Osteoblast (primary cell): Measurements from ENCODE around the gene POU2F1. TPM values are rescaled to one million over a fixed set of nuclear protein-coding genes. Genes with fewer than 3 reads are reported as not detected.

Experiments used
- DNase-seq: peaks from one replicate; pipeline ENCODE4 v3.0.0; 2011; ENCODE audit warnings: low spot score, mixed read lengths; ENCODE audit not compliant: insufficient read length; ENCODE audit errors: missing footprints
- H2AFZ ChIP-seq: 2 replicates; pipeline ENCODE4 v1.6.0; 2011; ENCODE audit warnings: mild to moderate bottlenecking, low read length
- H3K27ac ChIP-seq: 2 replicates; pipeline ENCODE4 v1.5.1; 2011; ENCODE audit warnings: mild to moderate bottlenecking, low read depth, low read length, moderate library complexity
- H3K27me3 ChIP-seq: 2 replicates; pipeline ENCODE4 v1.6.0; 2012; ENCODE audit warnings: mild to moderate bottlenecking, control low read depth, inconsistent platforms, low read length, moderate library complexity; ENCODE audit not compliant: insufficient read depth
- H3K36me3 ChIP-seq: 2 replicates; pipeline ENCODE4 v1.5.1; 2011; ENCODE audit warnings: mild to moderate bottlenecking, low read length, control low read depth, moderate library complexity; ENCODE audit not compliant: insufficient read depth
- H3K4me1 ChIP-seq: 2 replicates; pipeline ENCODE4 v1.5.1; 2011; ENCODE audit warnings: mild to moderate bottlenecking, low read length, control low read depth, moderate library complexity; ENCODE audit not compliant: insufficient read depth
- H3K4me2 ChIP-seq: 2 replicates; pipeline ENCODE4 v1.6.0; 2011; ENCODE audit warnings: mild to moderate bottlenecking, low read length; ENCODE audit not compliant: insufficient read depth
- H3K4me3 ChIP-seq: fragments of 200-600 bp; sonication (generic); 3 replicates; pipeline ENCODE4 v1.5.1; 2012; ENCODE audit warnings: mild to moderate bottlenecking, low read length, inconsistent platforms; ENCODE audit not compliant: insufficient read depth
- H3K79me2 ChIP-seq: 2 replicates; pipeline ENCODE4 v1.6.0; 2012; ENCODE audit warnings: mild to moderate bottlenecking, low read length, control low read depth, inconsistent platforms; ENCODE audit not compliant: insufficient read depth
- H3K9me3 ChIP-seq: 2 replicates; pipeline ENCODE4 v1.5.1; 2011; ENCODE audit warnings: low read depth, low read length, control low read depth
- H4K20me1 ChIP-seq: 2 replicates; pipeline ENCODE4 v1.6.0; 2012; ENCODE audit warnings: mild to moderate bottlenecking, low read length, control low read depth; ENCODE audit not compliant: insufficient read depth
- total RNA-seq: library from RNA; depleted of rRNA; stranded (reverse); fragments of >200 nt; gene quantifications from 2 replicates; pipeline ENCODE4 v1.2.3, GENCODE V29; 2012
- TF ChIP-seq, protein P1 (sequence below): IDR thresholded peaks from 2 replicates; pipeline ENCODE4 v1.5.1; 2011; ENCODE audit warnings: mild to moderate bottlenecking, low read depth, low read length, moderate library complexity; ENCODE audit errors: extremely low read depth

POU2F1 gene
- total RNA-seq, 1 donor: 11.6 TPM

DNA sequence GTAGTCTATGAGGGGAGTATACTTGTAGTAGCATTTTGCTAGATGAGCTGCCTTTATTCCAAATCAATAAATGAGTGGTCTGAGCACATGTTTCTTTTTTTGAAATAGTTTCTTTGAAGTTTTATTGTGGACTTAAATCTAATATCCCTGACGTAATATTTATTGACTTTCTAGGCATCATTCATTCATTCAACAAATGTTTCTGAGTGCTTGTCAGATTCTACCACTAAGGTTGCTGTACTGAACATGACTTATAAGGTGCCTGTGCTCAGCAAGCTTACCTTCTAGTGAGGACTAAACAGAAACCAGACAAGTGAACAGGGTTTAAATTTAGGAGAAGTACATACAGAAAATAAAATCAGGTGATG lies 68.4 kb downstream of the POU2F1 start:
- Histone ChIP-seq H3K4me1 (no peaks in the 10 kb centered on the region), H2AFZ (no peak overlapping the region), H3K79me2 (peaks cover 12% of the 10 kb centered on the region), H3K27ac (no peak overlapping the region), H3K4me2 (no peak overlapping the region), H3K4me3 (no peak overlapping the region), H4K20me1 (peaks cover 14% of the 10 kb centered on the region), H3K9me3 (no peaks in the 10 kb centered on the region), H3K36me3 (no peaks in the 10 kb centered on the region), H3K27me3 (no peaks in the 10 kb centered on the region)
- TF ChIP-seq, protein P1, sequence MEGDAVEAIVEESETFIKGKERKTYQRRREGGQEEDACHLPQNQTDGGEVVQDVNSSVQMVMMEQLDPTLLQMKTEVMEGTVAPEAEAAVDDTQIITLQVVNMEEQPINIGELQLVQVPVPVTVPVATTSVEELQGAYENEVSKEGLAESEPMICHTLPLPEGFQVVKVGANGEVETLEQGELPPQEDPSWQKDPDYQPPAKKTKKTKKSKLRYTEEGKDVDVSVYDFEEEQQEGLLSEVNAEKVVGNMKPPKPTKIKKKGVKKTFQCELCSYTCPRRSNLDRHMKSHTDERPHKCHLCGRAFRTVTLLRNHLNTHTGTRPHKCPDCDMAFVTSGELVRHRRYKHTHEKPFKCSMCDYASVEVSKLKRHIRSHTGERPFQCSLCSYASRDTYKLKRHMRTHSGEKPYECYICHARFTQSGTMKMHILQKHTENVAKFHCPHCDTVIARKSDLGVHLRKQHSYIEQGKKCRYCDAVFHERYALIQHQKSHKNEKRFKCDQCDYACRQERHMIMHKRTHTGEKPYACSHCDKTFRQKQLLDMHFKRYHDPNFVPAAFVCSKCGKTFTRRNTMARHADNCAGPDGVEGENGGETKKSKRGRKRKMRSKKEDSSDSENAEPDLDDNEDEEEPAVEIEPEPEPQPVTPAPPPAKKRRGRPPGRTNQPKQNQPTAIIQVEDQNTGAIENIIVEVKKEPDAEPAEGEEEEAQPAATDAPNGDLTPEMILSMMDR: no peak
- no peak for DNase-seq

DNA sequence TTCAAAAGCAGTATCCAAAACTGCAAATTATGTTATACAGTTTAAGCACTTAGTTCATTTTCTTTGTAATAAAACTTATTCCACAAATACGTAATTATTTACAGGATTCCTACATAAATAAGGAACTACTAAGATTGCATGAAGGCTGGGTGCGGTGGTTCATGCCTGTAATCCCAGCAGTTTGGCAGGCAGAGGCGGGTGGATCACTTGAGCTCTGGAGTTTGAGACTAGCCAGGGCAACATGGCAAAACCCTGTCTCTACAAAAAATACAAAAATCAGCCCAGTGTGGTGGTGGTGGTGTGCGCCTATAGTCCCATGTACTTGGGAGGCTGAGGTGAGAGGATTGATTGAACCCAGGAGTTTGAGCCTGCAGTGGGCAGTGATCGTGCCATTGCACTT lies 69.3 kb downstream of the POU2F1 start:
- DNase-seq: no peak
- peaks cover 7% of the 10 kb centered on the region for H4K20me1 ChIP-seq

GRCh38 chr1:167291539-167292185 lies 71.0 kb downstream of the POU2F1 start:
- H3K27me3 ChIP-seq: no peaks in the 10 kb centered on the region
- peaks cover 3% of the 10 kb centered on the region for H4K20me1 ChIP-seq
- H3K79me2 ChIP-seq: peaks cover 7% of the 10 kb centered on the region
- no peaks in the 10 kb centered on the region for H3K36me3 ChIP-seq
- no peaks in the 10 kb centered on the region for H3K9me3 ChIP-seq
- no peak overlapping the region for H2AFZ ChIP-seq
- TF ChIP-seq, protein P1: no peak
- no peaks in the 10 kb centered on the region for H3K4me1 ChIP-seq
- H3K27ac ChIP-seq: no peak overlapping the region
- no peak overlapping the region for H3K4me3 ChIP-seq
- DNase-seq: no peak
- H3K4me2 ChIP-seq: no peak overlapping the region

More for the DNA sequence above, 69.3 kb downstream of the POU2F1 start:
- no peak overlapping the region for H3K4me3 ChIP-seq
- no peak overlapping the region for H2AFZ ChIP-seq
- no peak overlapping the region for H3K4me2 ChIP-seq
- H3K4me1 ChIP-seq: no peaks in the 10 kb centered on the region
- no peaks in the 10 kb centered on the region for H3K36me3 ChIP-seq
- TF ChIP-seq, protein P1: no peak
- no peaks in the 10 kb centered on the region for H3K27me3 ChIP-seq
- no peaks in the 10 kb centered on the region for H3K9me3 ChIP-seq
- peaks cover 12% of the 10 kb centered on the region for H3K79me2 ChIP-seq
- H3K27ac ChIP-seq: no peak overlapping the region

DNA sequence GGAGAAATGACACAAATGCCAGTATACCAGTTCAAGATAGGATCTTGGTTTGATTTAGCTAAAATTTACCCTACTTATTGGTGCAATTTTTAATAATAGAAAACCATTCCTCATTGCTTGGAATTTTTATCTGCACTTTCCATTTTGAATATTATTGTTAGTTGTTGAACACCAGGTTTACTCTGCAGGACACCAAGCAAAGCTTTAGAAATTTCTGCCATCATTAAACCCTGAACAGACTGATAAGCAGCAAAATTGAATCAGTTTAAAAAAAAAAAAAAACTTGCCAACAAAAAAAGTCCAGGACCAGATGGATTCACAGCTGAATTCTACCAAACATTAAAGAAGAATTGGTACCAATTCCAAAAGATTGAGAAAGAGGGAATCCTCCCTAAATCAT lies 71.5 kb downstream of the POU2F1 start:
- Histone ChIP-seq H2AFZ (no peak overlapping the region), H3K9me3 (no peaks in the 10 kb centered on the region), H3K79me2 (peaks cover 7% of the 10 kb centered on the region), H4K20me1 (no peaks in the 10 kb centered on the region), H3K27me3 (no peaks in the 10 kb centered on the region), H3K27ac (no peak overlapping the region), H3K4me3 (no peak overlapping the region), H3K36me3 (no peaks in the 10 kb centered on the region), H3K4me1 (no peaks in the 10 kb centered on the region), H3K4me2 (no peak overlapping the region)
- TF ChIP-seq, protein P1: no peak
- DNase-seq: no peak
